GM19043 (cell line): Measurements from ENCODE around the gene GPR180.

ENCODE experiments used
- ATAC-seq: cut with Tn5 transposase; IDR thresholded peaks from one replicate; pipeline ENCODE4 v1.9.1; 2021; ENCODE audit warnings: low read depth; ENCODE audit not compliant: unreplicated experiment

Gene GPR180

GRCh38 chr13:94683409-94683808, 81.8 kb downstream of the GPR180 start:
- no peak for ATAC-seq
